Stimulated activated naive CD4-positive, alpha-beta T cell (primary cell): ENCODE data around the gene ERG.

Experiments used
- DNase-seq, 6 experiments: peaks; one replicate each; lab custom pipeline; 2025; lab: John Stamatoyannopoulos, UW

ERG gene

DNA sequence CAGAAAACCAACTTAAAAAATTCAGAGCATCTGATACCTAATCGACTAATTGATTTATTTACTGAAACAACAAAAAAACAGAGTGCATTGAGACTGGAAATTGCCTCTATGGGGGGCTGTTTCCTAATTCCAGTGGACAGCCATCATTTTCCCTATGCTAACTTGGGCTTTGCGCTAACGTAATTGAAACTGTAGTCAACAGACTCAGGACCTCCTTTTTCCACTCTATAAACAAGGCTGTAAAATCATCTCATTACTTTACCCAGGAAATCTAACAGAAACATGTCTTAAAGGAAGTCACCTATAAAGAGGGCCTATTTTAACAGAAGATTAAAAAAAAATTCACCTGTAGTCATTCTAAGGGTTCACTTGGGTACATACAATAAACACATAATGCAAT is 2.1 kb downstream of the ERG start:
- no peak for DNase-seq

DNA sequence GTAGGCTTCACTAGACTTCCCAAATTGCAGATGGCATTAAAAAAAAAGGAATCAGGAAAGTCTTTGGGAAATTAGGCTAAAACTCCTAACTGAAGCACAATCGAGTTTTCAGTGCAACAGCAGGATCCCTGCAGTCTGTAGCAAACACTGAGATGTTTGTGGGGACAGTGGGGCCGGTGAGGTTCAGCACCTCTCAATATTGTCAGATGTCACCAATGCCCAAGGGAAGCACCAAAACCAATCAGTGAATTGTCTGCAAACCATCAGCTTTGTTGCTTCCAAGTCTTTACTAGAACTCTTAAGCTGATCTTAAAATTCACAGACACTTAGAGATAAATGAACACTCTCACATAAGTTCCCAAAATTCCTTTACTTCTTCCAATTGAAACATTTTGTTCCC is 2.6 kb downstream of the ERG start:
- no peak for DNase-seq

DNA sequence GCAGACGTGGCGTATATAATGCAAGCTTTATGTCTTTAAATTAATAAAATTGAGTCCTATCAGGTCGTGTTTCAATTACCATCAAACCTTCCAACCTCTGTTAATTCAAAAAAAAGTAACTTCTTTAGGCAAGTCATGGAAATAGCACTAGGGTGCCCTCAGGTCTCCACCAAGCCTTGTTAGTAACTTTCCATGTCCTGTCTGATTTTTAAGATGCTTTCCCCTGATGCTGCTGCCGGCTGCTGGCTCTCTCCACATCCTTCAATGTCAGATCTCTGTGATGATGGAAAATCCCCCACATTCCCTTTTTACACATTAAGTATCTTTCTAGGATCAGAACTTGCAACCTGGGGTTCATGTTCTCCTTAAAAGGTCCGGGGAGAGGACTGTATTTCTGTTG is 3.0 kb downstream of the ERG start:
- DNase-seq, result no peak

DNA sequence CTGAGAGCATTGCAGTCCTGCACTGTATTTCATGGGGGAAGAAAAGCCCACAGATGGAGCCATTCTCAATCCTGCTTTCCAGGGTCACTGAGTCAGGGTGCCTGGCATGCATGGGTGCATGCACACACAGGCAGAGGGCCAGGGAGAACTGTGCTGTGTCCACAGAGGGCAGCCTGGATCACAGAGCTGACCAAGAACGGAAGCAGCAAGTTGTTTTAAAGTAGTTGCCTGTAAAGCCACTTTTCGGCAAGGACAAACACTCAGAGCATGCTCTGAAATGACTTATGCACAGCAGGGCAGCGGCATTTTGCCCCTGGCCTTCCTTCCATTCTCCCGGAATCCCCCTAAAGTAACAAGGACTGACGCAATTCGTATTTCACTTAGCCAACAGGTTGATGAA is 3.6 kb downstream of the ERG start:
- DNase-seq, result no peak

DNA sequence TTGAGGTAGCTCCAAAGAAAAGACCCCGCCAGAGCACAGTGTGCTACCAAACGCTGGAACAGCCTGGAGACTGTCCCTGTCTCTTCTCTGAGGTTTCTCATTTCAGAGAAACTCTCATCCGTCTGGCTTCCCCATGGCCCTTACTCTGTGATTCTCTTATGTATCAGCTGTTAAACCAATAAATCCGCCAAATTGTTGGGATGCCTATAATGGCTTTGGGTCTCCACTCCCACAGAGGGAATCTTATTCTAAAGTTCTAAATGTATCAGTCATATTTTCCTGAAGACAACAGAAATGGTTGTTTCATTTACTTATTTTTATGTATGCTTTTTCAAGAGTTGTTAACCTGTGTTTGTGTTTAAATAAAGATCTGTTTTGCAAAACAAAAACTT is 4.0 kb downstream of the ERG start:
- no peak for DNase-seq

DNA sequence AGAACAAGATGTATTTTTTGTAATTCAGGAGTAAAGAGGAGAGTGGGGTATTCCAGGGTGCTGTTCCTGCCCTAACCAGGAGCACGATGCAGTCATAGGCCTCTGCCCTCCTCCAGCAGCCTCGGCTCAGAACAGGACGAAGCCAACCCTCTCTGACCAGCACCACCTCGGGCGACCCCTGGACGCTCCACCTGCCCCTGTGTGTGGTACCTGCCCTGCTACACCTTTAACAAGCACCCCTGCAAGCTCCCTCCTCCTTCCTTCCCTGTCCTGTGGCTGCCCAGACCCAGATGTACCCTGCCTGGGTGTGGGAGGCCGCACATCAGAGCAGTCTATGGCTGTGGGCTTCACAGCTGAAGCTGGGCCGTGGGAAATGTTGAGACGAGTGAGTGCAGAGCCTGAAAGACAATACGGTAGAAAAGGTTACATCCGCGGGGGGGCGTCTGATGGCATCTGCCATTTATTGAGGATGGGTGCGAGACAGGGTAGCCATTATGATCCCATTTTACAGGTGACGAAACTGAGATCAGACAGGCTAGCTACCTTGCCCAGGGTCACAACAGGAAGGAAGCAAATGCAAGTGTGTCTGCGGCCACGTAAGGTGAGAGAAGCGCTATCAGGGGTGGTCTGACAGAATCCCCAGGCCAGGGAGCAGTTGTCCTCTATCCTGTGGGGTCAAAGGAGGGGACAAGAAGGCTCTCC is 4.6 kb downstream of the ERG start:
- DNase-seq, result no peak

DNA sequence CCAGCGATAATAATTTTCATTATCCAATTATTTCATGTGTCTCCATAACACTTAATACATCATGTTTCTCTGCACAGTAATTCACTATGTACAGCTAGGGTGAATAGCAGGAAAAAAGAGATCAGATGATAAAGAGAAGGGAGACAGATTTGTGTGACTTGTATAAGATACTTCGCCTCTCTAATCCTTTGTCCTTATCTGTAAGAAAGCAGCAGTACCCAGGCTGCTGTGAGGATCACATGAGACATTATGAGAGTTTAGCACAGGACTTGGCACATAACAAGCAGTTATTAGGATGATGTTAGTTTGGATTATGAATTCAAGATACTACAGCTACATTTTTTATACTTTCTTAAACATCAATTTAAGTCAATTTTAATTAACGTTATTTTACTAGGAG is 6.3 kb downstream of the ERG start:
- no peak for DNase-seq

DNA sequence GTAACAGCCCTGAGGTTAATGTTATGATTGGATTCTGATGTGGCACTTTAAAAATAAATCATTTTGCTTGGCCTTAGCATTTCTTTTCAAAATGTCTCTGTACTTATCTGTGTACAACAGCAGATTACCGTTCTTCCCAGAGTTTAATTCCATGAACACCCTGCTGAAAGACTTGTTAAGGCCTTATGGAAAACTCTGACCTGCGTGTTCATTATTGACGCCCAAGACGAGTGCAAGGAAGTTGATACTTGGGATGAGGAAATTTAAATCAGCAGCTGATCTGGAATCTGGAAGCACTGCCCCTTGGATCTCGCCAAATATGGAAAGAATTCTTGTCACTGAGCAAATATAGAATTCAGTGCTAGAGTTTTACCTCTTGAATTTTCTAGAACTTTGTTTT is 6.7 kb downstream of the ERG start:
- DNase-seq, result no peak

DNA sequence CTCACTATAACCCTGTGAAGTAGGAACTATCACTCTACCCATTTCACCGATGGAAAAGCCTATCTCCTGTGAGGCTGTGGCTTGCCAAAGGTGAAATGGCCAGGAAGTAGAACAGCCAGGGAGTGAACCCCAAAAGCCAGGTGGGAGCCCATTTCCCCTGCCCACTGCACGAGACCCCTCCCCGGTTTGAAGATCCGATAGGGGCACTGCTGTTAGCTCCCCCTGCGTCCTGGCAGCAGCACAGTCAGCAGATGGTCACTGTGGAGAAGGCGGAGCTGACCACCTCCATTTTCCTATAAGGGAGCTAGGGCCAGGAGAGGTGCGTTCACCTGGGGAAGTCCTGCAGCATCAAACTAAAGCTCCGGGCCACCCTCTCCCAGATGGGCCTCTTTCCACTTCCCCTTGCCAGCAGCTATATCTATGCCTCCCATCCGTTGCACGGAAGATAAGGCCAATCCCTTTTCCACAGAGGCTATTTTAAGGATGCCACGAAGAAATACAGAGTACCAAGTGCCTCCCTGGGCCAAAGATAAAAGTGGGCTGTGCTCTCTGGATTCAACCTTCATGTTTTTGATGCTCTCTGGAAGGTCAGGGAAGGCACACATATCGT is 7.8 kb downstream of the ERG start:
- no peak for DNase-seq

DNA sequence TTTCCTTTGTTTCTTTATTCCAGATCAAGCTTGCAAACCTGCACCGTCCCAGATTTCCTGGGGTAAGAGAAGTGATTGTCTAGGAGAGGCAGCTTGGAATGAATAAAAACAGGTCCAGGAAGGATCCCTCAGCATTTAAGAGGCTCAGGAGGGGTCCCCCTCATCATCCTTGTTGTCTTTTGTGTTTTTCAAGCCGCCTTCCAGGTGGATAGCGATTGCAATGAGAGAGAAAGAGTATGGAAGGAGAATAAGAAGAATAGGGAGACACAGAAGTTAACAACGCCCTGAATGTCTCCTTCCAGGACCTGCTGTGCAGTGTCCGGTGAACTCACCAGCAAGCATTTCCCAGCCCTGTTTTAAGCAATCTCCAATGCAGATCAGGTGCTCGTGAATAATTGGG is 8.5 kb downstream of the ERG start:
- DNase-seq, result no peak

DNA sequence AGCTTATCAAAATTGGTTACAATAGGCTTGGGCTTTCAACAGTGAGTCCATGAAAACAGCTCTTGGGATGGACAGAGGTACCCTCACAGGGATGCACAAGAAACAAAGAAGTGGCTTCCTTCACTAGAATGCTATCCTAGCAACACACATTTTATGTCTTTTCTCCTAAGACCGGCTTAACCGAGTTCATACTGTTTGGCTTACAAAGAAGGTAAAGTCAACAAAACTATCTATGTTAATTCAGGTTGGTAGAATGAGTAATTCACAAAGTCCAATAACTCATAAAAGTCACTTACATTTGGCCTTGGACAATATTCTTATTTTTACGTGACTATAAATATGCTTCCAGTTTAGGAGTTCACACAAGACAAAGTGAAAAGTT is 9.0 kb downstream of the ERG start:
- no peak for DNase-seq

DNA sequence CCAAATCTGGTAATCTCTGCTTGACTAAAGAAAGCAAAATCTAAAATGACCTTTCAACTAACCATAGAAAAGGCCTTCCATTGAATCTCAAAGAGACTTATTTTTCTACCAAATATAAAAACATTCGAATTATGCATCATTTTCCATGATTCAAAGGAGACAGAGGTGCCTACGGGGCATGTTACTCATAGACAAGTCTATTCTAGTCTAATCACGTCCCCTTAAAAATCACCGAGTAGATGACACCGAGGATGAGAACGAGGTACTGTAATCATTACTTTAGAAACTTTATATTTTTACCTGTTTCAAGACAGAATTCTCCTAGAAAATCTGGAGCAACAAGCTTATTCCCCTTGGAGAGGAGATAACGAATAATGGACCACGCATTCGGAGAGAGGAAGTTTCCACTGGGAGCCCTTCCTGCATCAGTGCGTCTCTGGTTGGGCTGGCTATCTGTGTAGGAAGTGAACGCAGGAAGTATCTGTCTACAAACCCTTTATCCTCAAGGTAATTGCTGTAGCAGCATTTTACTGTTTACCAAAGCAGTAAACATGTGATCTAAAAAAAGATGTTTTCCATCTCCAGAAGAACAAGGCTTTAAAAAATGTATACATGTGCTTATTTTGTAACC is 9.5 kb downstream of the ERG start:
- DNase-seq, result no peak

DNA sequence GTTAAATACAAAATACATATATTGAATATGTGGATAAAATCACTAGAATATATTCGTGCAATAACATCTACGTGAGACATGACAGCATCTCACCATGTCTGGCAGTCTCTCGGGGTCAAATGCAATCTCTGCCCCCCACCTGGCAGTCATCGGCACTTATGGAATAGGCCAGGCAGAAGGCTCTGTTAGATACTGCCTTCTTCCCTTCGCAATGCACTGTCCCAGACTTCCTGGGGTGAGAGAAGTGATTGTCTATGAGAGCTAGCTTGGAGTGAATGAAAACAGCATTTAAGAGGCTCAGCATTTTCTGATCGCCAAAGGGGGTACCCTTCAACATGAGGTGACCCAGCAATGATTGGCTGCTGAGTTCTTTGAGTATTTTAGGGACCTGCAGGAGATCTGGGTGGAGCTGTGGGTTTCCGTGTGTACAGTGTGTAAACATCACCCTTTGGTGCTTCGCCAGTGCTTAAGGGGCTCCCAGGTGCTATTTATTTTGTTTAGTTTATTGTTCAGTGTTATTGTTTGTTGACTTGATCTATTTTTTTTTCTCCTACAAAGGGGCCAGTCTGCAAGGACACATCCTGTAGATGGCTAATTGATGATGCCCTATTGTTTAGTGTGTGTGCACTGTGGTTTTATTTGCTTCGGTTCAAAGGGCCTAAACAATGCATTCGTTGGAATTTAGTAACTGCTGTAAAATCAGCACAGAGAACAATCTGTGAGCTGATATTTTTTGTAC is 10.2 kb downstream of the ERG start:
- DNase-seq, result no peak

DNA sequence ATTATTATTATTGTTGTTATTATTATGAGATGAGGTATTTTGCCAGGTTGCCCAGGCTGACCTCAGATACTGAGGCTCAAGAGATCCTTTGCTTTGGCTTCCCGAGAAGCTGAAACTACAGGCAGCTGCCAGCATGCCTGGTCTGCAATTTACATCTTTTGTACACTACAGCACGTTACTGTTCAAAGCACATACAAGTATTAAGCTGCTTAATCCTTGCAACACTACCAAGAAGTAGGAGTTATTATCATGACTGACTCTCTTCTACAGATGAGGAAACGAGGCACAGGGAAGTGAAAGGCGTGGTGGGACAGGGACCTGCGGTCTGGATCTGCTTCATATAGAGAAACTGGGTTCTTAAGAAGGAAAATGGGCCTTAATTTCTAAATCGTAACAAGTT is 11.6 kb downstream of the ERG start:
- DNase-seq, result no peak

DNA sequence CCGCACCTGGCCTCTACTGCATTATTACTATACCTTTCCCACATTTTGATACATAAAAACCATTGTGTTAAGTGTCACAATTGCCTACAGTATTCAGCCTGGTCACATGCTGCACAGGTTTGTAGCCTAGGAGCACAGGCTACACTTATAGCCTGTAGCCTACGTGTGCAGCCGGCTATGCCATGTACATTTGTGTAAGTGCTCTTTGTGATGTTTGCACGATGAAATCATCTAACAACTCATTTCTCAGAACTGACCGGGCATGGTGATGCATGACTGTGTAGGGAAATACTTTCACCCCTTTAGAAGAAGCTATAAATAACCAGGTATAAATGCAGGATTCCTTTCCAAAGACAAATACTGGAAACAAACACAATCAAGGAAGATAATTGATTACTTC is 12.1 kb downstream of the ERG start:
- DNase-seq, result no peak

DNA sequence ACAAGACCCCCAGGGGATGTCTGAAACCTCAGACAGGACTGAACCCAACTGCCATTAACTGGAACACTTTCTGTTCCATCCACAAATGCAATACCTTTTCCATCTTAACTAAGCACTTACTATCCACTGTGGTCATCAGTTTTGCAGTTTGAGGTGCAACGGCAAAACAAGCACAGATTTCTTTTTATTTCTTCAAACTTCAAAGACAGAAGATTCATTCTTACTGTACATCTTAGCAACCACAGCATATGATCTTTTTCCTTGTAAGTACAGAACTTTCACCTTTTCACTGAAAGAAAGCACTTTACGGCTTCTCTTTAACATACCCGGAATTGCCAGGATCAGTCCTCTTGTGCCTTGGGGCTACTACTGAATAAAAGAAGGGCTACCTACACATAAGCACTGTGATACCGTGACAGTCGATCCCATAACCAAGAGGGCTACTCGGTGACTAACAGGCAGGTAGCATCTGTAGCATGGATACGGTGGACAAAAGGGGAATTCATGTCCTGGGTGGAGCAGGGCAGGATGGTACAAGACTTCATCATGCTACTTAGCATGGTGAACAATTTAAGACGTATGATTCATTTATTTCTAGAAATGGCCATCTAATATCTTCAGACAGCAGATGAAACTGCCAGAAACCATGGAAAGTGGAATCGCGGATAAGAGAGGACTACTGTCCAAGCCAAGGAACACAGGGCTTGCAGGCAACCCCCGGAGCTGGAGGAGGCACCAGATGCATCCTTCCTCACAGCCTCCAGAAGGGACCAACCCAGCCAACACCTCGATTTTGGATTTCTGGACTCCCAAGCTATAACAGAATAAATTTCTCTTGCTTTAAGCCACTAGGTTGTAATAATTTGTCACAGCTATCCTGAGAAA is 18.4 kb downstream of the ERG start:
- DNase-seq, result no peak

DNA sequence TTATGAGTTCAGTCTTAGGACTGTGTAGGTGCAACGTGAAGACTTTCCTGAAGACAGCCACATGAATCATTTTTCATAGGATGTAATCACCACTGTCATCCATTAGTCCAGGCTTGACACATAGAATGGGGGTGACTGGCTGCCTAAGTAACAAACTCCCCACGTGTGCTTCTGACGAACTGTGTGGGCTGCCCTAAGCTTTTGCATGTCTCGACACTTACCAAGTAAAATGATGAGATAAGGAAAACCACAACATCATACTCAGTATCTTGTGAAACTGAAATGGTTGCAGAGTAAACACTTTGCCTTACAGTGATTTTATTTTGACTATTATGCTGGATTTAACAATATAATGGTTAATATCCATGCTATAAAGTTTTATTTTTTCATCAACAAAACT is 19.5 kb downstream of the ERG start:
- no peak for DNase-seq

DNA sequence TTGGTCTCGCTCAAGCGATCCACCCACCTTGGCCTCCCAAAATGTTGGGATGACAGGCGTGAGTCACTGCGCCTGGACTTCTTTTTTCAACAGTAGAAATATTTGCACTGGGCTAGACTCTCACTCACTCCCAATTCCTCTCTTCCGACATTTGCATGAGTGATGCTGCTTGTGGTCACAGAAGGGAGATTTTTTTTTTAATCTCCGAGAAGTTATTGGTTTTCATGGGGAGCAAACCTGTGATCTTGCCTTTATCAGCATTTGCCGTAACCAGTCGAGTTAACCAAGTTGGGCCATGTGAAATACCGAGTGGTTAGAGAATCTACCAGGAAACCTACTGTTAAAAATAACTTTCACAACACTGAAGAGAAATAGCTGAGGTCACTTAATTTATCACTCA is 21.1 kb downstream of the ERG start:
- DNase-seq, result no peak

DNA sequence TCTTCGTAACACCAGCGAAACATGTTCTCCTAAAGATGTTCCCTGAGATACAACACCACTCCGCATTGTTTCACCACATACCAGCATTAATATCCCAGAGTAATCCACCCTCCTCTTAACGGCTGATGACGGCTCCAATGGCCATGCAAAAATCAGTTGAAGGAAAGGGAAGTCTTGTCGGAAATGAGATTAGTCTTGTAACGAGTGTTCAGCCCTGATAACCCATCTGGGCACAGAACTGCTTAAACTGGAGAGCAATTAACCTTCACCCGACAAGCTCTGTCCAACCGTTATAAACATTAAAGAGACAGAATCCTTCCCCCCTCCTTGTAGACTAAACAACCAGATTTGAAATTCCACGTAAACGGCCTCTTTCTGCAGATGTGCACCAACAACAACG is 21.9 kb downstream of the ERG start:
- DNase-seq, result no peak

DNA sequence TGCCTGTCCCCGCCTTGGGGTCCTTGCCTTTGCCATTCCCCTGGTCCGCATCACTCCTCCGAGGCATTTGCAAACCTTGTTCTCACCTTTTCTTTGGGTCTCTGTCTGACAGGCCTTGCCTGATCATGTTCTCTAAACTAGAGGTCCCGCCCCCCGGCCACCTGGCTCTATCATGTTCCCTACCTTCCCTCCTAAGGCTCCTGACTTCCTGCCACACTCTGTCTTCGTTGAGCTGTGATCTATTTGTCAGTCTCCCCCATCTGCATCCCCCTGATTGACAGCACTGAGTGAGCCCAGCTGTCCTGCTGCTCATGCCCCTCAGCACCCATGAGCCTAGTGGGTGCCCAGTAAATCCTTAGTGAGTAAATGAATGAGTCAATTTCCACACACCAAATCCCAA is 22.8 kb downstream of the ERG start:
- DNase-seq, result no peak

DNA sequence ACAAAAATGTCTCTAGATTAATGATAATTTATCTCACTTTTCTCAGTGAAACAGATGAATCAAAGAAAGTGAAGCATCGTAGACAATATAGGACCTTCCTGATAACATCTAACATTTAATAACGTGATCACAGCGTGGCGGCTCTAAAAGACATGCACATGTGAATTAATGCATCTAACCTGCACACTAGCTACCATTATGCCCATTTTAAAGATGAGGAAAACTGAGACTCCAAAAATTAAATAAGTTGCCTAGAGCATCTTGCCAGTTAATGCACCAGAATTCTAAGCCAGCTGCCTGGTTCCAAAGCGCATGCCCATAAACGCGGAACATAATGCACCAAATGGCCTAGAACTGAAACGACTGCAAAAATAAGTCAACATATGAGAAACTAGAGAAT is 23.5 kb downstream of the ERG start:
- no peak for DNase-seq

DNA sequence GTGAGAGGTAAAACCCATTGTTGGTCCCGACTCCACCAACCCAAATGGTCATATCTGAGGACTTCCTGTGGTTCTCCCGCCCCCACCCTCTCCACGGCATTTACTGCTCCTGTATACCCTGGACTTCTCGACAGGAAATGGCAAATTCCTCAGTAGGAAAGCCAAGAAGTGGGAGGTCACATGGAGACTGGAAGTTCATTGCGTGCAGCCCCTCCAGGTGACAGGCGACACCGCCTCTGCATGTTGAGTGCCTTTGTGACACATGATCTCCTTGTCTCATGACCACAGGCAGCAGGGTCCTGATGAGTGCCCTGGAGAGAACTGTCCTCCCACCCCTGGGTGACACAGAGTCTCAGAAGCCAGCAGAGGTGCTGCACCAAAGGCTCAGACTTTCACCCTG is 24.2 kb downstream of the ERG start:
- DNase-seq, result no peak
